Measurements from ENCODE around the gene MAP4K4.

Gene MAP4K4

DNA sequence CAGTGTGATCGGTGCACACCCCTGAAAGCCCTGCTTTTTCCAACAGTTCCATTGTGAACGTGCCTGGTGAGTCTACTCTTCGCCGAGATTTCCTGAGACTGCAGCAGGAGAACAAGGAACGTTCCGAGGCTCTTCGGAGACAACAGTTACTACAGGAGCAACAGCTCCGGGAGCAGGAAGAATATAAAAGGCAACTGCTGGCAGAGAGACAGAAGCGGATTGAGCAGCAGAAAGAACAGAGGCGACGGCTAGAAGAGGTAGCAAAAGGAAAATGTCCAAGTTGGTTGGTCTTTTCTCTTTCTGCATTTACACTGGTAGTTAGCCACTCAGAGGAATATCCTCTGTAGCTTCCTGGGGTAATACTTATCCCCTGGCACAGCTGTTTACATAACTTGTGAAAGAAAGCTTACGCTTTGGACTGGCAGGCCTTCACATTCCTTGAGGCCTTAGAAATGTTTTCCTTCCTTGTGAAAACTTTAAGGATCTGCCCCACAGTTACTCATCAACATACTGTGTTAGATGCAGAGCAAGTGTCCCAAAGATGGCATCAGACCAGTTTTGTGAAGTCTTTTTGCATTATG, 146.6 kb downstream of the MAP4K4 start:
- DNase-seq: no peak

GRCh38 chr2:101846973-101847372, 149.5 kb downstream of the MAP4K4 start:
- no peak for DNase-seq

DNA sequence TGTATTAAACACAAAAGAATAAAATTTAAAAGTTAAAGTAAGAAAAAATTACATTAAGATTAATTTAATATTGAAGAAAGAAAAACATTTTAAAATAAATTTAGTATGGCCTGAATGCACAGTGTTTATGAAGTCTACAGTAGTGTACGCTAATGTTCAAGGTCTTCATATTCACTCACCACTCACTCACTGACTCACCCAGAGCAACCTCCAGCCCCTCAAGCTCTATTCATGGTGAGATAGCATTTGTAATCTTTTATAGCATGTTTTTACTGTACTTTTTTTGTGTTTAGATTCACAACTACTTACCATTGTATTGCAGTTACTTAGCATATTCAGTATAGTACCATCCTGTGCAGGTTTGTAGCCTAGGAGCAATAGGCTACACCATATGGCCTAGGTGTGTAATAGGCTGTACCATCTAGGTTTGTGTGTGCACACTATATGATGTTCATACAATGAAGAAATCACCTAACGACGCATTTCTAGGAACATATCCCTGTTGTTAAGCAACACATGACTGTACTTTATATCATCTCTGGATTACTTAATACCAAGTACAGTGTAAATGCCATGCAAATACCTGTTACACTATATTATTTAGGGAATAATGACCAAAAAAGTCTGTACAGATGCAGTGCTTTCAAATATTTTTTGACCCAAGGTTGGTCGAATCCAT, 150.3 kb downstream of the MAP4K4 start:
- DNase-seq: no peak

GRCh38 chr2:101848769-101849410, 151.4 kb downstream of the MAP4K4 start:
- DNase-seq: no peak

GRCh38 chr2:101850450-101850849, 152.9 kb downstream of the MAP4K4 start:
- DNase-seq: no peak

DNA sequence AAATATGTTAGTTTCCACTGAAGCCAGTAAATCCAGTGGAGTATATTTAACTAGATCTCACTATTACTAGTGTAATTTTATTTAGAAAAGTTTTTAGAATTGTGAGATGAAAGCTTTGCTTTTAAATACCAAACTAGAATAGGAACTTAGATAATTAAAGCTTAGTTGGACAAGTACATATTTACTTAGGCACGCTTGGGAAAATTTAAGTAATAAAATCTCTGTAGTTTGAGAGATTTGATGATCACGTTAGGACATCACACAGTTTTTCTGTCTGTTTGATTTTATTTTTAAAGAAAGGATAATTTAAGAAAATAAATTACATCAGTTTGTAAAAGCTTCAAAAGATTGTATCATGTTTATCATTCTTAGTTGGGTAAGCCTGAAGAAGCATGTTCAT, 153.5 kb downstream of the MAP4K4 start:
- no peak for DNase-seq

- DNase-seq: no peak
These were observed 155.3 kb downstream of the MAP4K4 start for GRCh38 chr2:101852824-101853223.

DNA sequence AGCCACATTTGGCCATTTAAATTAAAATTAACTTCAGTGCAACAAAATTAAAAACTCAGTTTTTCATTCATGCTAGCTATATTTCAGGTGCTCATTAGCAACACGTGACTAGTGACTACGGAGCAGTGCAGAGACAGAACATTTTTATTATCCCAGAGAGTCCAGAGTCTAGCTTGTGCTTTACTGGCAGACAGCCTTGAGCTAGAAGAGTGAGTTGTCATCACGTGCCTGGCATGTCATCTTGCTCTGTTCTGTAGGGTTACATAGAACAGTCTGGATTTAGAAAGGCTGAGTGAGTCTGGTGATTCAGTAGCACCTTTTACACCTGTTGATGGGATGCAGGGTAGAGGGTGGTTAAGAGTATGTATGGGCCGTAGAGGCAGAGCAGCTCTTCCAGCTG, 157.4 kb downstream of the MAP4K4 start:
- DNase-seq: no peak

GRCh38 chr2:101855776-101856175, 158.3 kb downstream of the MAP4K4 start:
- DNase-seq: no peak

DNA sequence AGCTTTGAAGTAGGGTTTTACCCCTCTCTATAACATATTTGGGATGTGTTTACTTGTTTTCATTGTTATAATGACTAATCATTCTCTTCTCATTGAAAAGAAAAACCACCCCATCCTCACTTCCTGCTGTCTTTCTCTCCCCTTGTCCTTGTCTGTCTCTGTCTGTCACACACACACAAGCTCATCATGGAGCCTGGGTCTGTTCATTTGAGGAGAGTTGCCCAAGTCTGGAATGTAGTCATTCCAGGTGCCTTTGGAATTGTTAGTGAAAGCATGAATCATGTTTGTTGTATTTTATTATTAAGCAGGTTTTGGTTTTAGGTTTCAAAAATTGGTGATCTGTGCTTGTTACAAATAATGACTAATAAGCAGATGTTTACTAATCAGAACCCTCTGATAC, 160.7 kb downstream of the MAP4K4 start:
- DNase-seq: no peak

DNA sequence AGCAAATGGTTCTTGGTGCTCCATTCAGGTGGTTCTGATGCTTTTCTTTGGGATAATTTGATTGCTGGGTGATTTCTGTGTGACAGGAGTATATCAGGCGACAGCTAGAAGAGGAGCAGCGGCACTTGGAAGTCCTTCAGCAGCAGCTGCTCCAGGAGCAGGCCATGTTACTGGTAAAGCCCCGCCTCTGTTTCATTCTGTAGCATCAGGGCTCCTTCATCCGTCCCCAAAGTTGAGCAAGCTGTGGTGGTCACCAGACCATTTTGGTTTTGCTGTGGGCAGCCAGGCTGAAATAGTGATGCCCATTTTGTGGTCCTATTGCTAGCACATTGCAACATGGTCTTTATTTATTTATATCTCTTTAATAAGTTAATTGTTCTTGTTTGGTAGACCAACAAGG, 161.4 kb downstream of the MAP4K4 start:
- no peak for DNase-seq

DNA sequence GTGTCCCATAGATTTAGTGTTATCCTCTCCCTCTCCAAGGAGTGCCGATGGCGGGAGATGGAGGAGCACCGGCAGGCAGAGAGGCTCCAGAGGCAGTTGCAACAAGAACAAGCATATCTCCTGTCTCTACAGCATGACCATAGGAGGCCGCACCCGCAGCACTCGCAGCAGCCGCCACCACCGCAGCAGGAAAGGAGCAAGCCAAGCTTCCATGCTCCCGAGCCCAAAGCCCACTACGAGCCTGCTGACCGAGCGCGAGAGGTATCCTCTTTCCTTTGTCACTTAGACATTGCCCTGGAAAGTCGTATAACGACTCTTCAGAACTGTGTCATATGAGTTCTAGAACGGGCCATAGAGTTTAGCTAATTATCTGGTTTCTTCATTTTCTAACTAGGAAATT, 162.1 kb downstream of the MAP4K4 start:
- DNase-seq: no peak

GRCh38 chr2:101860157-101860556, 162.7 kb downstream of the MAP4K4 start:
- no peak for DNase-seq

DNA sequence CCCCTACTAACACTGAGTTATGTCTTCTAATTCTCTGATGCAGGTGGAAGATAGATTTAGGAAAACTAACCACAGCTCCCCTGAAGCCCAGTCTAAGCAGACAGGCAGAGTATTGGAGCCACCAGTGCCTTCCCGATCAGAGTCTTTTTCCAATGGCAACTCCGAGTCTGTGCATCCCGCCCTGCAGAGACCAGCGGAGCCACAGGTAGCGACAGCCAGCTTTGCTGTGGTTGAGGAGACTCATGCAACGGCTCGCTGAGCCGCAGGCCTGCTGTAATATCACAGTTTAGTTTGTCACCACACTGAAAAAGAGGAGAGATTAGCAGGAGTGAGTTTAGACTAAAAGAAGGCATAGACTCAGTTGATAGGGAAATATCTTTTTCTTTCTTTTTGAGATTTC, 163.3 kb downstream of the MAP4K4 start:
- no peak for DNase-seq

DNA sequence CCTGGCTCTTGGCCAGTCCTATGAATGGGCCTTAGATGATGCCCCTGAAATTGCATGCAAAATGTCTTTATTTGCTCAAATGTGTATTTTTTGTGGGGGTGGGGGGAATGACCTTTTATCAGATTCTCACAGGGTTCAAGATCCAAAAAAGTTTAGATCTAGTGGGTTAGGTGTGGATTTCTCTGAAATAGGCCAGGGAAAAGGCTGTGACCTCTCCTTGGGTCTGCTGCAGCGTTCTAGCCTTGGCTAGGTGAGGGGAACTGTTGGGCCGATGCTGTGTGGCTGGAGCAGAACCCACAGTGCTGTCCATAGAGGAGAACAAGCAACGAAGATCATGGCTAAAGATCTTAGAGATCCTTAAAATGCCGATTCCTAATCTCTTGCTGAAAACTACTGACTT, 163.9 kb downstream of the MAP4K4 start:
- no peak for DNase-seq

DNA sequence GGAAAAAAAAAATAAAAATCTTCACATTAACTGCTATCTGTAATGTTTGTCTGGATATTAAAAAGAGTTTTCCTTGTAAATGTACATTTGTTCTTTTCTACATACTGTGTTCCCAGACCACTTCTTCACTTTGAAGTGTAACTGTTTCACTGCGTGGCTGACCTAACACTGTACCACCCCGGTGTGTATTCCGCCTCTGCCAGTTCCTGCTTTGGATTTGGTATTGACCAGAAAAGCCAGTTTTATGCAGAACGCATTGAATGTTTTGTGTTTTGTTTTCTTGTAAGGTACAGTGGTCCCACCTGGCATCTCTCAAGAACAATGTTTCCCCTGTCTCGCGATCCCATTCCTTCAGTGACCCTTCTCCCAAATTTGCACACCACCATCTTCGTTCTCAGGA, 166.0 kb downstream of the MAP4K4 start:
- no peak for DNase-seq

GRCh38 chr2:101864426-101864825, 166.9 kb downstream of the MAP4K4 start:
- no peak for DNase-seq

- no peak for DNase-seq
These were observed 171.0 kb downstream of the MAP4K4 start for GRCh38 chr2:101868525-101868924.

- DNase-seq: no peak
These were observed 172.0 kb downstream of the MAP4K4 start for GRCh38 chr2:101869527-101869926.

GRCh38 chr2:101870444-101870843, 172.9 kb downstream of the MAP4K4 start:
- DNase-seq: no peak

DNA sequence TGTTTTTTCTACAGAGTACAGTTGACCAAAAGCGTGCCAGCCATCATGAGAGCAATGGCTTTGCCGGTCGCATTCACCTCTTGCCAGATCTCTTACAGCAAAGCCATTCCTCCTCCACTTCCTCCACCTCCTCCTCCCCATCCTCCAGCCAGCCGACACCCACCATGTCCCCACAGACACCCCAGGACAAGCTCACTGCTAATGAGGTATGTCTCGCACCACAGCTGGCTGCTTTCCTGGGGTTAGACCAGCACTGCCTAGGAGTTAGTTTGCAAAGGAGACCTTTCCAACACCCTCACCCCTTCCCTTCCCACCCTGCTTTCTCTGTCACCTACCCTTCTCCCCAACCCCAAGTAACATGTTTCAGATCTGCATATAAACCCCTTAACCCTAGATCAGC, 174.0 kb downstream of the MAP4K4 start:
- DNase-seq: no peak

GRCh38 chr2:101872480-101872879, 175.0 kb downstream of the MAP4K4 start:
- DNase-seq: no peak

DNA sequence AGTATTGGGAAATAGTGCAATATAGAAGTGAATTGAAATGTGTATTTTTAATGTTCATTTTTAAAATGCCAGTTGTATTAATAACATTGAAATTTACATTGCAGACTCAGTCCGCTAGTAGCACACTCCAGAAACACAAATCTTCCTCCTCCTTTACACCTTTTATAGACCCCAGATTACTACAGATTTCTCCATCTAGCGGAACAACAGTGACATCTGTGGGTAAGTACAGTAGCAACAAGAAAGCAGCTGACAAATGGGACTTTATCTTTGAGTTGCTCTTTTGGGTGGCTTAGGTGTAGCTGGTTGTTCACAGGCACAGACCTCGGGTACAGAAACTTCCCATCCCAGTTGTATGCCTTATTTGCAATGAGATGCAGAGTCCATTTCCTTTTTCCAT, 176.0 kb downstream of the MAP4K4 start:
- DNase-seq: no peak

DNA sequence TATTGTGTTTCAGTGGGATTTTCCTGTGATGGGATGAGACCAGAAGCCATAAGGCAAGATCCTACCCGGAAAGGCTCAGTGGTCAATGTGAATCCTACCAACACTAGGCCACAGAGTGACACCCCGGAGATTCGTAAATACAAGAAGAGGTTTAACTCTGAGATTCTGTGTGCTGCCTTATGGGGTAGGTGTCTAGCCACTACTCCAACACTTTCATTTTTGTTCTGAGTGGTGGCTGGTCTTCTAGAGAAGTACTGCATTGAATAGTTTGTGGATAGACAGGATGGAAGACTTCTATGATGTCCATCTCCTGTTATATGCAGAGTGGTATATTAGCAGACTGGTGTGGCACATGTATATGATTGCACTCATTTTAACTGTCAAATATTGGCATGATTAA, 176.6 kb downstream of the MAP4K4 start:
- DNase-seq: no peak

GRCh38 chr2:101879466-101879865, 182.0 kb downstream of the MAP4K4 start:
- DNase-seq: no peak

Data from NCI-H146 (cell line).